DOHH2 (cell line): ENCODE measurements around the gene PIGR.
"Not testable (repeated sequence)": the region's sequence is repeated elsewhere in the genome, so short reads cannot be mapped to it uniquely, and the experiment has no call there.

ENCODE experiments used
- H3F3A ChIP-seq: fragments of 200-600 bp; sonication (generic), shearing (Covaris generic); 2 replicates; pipeline ENCODE4 v1.6.0; 2016; ENCODE audit warnings: antibody characterized with exemption, mild to moderate bottlenecking; ENCODE audit not compliant: control insufficient read depth, insufficient read depth
- H3K27ac ChIP-seq: fragments of 200-600 bp; sonication (generic); 2 replicates; pipeline ENCODE4 v1.5.1; 2014; ENCODE audit warnings: low read depth, mild to moderate bottlenecking, low read length, moderate library complexity
- H3K27me3 ChIP-seq: fragments of 200-600 bp; sonication (generic); 2 replicates; pipeline ENCODE4 v1.6.1; 2014; ENCODE audit warnings: mild to moderate bottlenecking, low read length, mixed read lengths; ENCODE audit not compliant: control insufficient read depth
- H3K36me3 ChIP-seq: fragments of 200-600 bp; sonication (generic); 2 replicates; pipeline ENCODE4 v1.6.1; 2014; ENCODE audit warnings: mild to moderate bottlenecking, low read length, moderate library complexity, mixed read lengths; ENCODE audit not compliant: control insufficient read depth
- H3K4me1 ChIP-seq: fragments of 200-600 bp; sonication (generic); 2 replicates; pipeline ENCODE4 v1.6.1; 2014; ENCODE audit warnings: mild to moderate bottlenecking, low read length, mixed read lengths; ENCODE audit not compliant: control insufficient read depth
- H3K4me2 ChIP-seq: fragments of 200-600 bp; sonication (generic); 2 replicates; pipeline ENCODE4 v1.6.0; 2014; ENCODE audit warnings: mild to moderate bottlenecking, low read length, moderate library complexity
- H3K4me3 ChIP-seq: fragments of 200-600 bp; sonication (generic); 2 replicates; pipeline ENCODE4 v1.5.1; 2014; ENCODE audit warnings: mild to moderate bottlenecking, low read length, mixed read lengths
- H3K79me2 ChIP-seq: fragments of 200-600 bp; sonication (generic); 2 replicates; pipeline ENCODE4 v1.6.1; 2014; ENCODE audit warnings: mild to moderate bottlenecking, low read length, mixed read lengths; ENCODE audit not compliant: control insufficient read depth
- H3K9me2 ChIP-seq: fragments of 200-600 bp; sonication (generic); replicated peaks from 2 replicates; pipeline ENCODE4 v1.6.1; 2014; ENCODE audit warnings: mild to moderate bottlenecking, low read length, mixed read lengths; ENCODE audit not compliant: control insufficient read depth
- H3K9me3 ChIP-seq: fragments of 200-600 bp; sonication (generic); 2 replicates; pipeline ENCODE4 v1.6.1; 2014; ENCODE audit warnings: antibody characterized with exemption, low read length, mixed read lengths; ENCODE audit not compliant: control insufficient read depth, insufficient read depth
- H4K20me1 ChIP-seq: fragments of 200-600 bp; sonication (generic); 2 replicates; pipeline ENCODE4 v1.6.0; 2014; ENCODE audit warnings: low read depth, mild to moderate bottlenecking, antibody characterized with exemption, low read length, moderate library complexity; ENCODE audit not compliant: control insufficient read depth, insufficient read depth
- EZH2phosphoT487 ChIP-seq: fragments of 200-600 bp; sonication (generic); IDR thresholded peaks from 2 replicates; pipeline ENCODE4 v1.6.1; 2017; ENCODE audit warnings: borderline replicate concordance, mild to moderate bottlenecking, antibody characterized with exemption, low read length, moderate library complexity, mixed read lengths
- TF ChIP-seq, protein P1 (sequence below): fragments of 200-600 bp; sonication (generic); IDR thresholded peaks from one replicate; pipeline ENCODE4 v1.5.1; 2014; ENCODE audit warnings: antibody characterized with exemption, mild to moderate bottlenecking, low read depth, low read length; ENCODE audit not compliant: poor library complexity, severe bottlenecking

Gene PIGR

DNA sequence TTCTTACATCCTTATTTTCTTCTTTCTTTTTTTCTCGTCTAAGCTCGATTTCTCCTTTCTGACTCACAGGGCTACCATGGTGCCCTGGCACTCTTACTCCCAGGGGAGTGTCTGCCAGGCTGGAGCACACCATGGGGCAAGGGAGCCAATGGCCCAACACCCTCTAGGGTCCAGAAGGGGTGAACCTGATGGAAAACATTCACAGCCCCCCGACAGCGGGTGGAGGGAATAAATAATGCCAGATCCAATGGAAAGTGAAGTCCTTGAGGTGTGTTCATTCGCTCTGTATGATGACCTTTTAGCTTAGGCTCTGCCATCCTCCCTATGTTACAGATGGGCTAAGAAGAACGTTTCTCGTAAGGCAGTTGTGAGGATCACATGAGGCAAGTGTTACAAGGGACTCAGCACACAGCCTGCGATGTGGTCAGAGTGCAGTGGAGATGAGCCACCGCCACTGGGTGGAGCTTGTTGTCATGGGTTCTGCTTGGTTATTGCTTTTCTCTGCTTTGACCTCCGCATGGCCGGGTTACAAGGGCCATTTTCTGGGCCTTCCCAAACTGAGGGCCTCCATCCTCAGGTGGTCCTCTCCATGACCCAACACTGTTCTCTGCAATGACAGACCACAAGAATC lies 21.0 kb downstream of the PIGR start:
- TF ChIP-seq, protein P1, sequence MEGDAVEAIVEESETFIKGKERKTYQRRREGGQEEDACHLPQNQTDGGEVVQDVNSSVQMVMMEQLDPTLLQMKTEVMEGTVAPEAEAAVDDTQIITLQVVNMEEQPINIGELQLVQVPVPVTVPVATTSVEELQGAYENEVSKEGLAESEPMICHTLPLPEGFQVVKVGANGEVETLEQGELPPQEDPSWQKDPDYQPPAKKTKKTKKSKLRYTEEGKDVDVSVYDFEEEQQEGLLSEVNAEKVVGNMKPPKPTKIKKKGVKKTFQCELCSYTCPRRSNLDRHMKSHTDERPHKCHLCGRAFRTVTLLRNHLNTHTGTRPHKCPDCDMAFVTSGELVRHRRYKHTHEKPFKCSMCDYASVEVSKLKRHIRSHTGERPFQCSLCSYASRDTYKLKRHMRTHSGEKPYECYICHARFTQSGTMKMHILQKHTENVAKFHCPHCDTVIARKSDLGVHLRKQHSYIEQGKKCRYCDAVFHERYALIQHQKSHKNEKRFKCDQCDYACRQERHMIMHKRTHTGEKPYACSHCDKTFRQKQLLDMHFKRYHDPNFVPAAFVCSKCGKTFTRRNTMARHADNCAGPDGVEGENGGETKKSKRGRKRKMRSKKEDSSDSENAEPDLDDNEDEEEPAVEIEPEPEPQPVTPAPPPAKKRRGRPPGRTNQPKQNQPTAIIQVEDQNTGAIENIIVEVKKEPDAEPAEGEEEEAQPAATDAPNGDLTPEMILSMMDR, result peak; percentile 48
- TF ChIP-seq EZH2phosphoT487, result no peak
- no peak overlapping the region for H3K27ac ChIP-seq
- no peaks in the 10 kb centered on the region for H3K36me3 ChIP-seq
- H3K4me1 ChIP-seq, result peaks cover 59% of the 10 kb centered on the region
- H3K27me3 ChIP-seq, result peaks cover 8% of the 10 kb centered on the region
- no peaks in the 10 kb centered on the region for H4K20me1 ChIP-seq
- 0 out of 2 replicates have a peak overlapping the region, but pooled peaks have one; percentile 4 for H3K4me2 ChIP-seq
- peaks cover 4% of the 10 kb centered on the region for H3F3A ChIP-seq
- H3K9me2 ChIP-seq, result no peaks in the 10 kb centered on the region
- no peaks in the 10 kb centered on the region for H3K9me3 ChIP-seq
- no peak overlapping the region for H3K4me3 ChIP-seq
- no peaks in the 10 kb centered on the region for H3K79me2 ChIP-seq

DNA sequence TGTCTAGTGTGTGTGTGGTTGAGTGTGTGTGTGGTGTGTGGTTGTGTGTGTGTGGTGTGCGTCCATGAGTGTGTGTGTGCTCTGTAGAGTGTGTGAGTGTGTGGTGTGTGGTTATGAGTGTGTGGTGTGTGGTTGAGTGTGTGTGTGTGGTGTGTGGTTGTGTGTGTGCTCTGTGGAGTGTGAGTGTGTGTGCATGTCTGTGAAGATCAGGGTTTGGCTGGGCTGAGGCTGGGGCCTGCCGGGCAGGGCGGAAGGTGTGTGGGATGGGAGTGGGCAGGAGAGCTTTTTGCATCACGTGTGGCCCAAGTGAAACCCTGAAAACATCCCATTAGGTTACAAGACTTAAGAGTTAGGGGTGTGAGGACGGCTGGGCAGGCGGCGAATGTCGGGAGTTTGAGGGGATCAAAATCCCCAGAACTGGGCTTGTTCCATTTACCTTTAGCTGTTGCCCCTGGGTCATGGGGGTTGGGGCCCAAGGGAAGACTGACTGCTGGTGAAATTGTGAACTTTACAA lies 21.6 kb downstream of the PIGR start:
- H3K79me2 ChIP-seq, result no peaks in the 10 kb centered on the region
- H3K27me3 ChIP-seq, result peaks cover 8% of the 10 kb centered on the region
- no peaks in the 10 kb centered on the region for H3K9me2 ChIP-seq
- TF ChIP-seq, protein P1, result no peak
- no peak for TF ChIP-seq EZH2phosphoT487
- H3K36me3 ChIP-seq, result no peaks in the 10 kb centered on the region
- no peaks in the 10 kb centered on the region for H4K20me1 ChIP-seq
- no peak overlapping the region for H3K4me3 ChIP-seq
- peaks cover 53% of the 10 kb centered on the region for H3K4me1 ChIP-seq
- 0 out of 2 replicates have a peak overlapping the region, but pooled peaks have one; percentile 4 for H3K4me2 ChIP-seq
- H3K27ac ChIP-seq, result no peak overlapping the region
- no peaks in the 10 kb centered on the region for H3K9me3 ChIP-seq
- H3F3A ChIP-seq, result peaks cover 4% of the 10 kb centered on the region

DNA sequence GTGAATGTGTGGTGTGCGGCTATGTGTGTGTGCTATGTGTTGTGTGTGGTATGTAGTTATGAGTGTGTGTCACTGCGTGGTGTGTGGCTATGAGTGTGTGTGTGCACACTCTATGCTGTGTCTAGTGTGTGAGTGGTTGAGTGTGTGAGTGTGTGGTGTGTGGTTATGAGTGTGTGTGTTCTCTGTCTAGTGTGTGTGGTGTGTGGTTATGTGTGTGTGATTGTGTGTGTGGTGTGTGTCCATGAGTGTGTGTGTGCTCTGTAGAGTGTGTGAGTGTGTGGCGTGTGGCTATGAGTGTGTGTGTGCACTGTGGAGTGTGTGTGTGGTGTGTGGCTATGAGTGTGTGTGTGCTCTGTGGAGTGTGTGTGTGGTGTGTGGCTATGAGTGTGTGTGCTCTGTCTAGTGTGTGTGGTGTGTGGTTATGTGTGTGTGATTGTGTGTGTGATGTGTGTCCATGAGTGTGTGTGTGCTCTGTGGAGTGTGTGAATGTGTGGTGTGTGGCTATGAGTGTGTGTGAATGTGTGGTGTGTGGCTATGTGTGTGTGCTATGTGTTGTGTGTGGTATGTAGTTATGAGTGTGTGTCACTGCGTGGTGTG lies 22.2 kb downstream of the PIGR start:
- not testable (repeated sequence) for H3K9me3 ChIP-seq, H3F3A ChIP-seq, H3K27me3 ChIP-seq, H4K20me1 ChIP-seq, H3K36me3 ChIP-seq, H3K27ac ChIP-seq, H3K79me2 ChIP-seq, H3K9me2 ChIP-seq
- peaks cover 51% of the 10 kb centered on the region for H3K4me1 ChIP-seq
- peak overlapping the region; percentile 85 for H3K4me2 ChIP-seq
- peak overlapping the region; percentile 55 for H3K4me3 ChIP-seq
